ENCODE data around the gene CDKAL1.

The CDKAL1 gene

GRCh38 chr6:20885076-20885475 lies 350.8 kb downstream of the CDKAL1 start:
- no peak for TF ChIP-seq POLR2A (IDR thresholded peaks at IDR 0.05; ENCODE audit: low read depth, low read length)
- no peak for TF ChIP-seq PAX5 (IDR thresholded peaks at IDR 0.05; ENCODE audit: insufficient read depth, low read length, severe bottlenecking)
- no peak for TF ChIP-seq POU2F2 (IDR thresholded peaks at IDR 0.05; ENCODE audit: low read depth, low read length)
- TF ChIP-seq TAF1 (IDR thresholded peaks at IDR 0.05; ENCODE audit: low read depth, low read length) = no peak
- FAIRE-seq = no peak
- DNase-seq (ENCODE audit: insufficient read length, low spot score) = no peak

DNA sequence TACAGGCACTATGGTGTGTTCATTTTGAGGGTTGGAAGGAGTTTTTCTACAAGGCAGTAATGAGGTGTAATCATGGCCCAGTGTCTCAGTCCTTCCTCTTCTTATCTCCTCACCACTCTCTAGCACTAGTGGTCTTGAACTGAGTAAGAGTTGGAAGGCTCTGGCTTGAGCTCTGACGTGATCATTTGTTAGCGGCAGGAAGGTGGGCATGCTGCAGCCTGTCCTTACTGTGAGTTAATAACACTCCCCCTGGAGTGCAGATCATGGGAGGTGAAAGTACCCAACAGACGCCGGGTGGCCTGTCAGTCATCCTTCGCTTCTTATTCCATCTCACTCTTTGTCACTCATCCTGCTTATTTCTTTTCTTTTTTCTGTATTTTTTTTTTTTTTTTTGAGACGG lies 356.9 kb downstream of the CDKAL1 start:
- DNase-seq (ENCODE audit: insufficient read length, low spot score) (no peak), FAIRE-seq (no peak)
- TF ChIP-seq SPI1 (IDR thresholded peaks at IDR 0.05; ENCODE audit: low read depth, low read length) (no peak), POLR2AphosphoS5 (IDR thresholded peaks at IDR 0.05; ENCODE audit: low read depth, low read length) (no peak), POU2F2 (IDR thresholded peaks at IDR 0.05; ENCODE audit: low read depth, low read length) (no peak), POLR2A (IDR thresholded peaks at IDR 0.05; ENCODE audit: low read depth, low read length) (no peak), PAX5 (IDR thresholded peaks at IDR 0.05; ENCODE audit: insufficient read depth, low read length, severe bottlenecking) (no peak), TAF1 (IDR thresholded peaks at IDR 0.05; ENCODE audit: low read depth, low read length) (no peak)

GRCh38 chr6:20892365-20892764 lies 358.1 kb downstream of the CDKAL1 start:
- DNase-seq (ENCODE audit: insufficient read length, low spot score) (no peak), FAIRE-seq (no peak)
- TF ChIP-seq POU2F2 (IDR thresholded peaks at IDR 0.05; ENCODE audit: low read depth, low read length) (no peak), TAF1 (IDR thresholded peaks at IDR 0.05; ENCODE audit: low read depth, low read length) (no peak), SPI1 (IDR thresholded peaks at IDR 0.05; ENCODE audit: low read depth, low read length) (no peak), POLR2AphosphoS5 (IDR thresholded peaks at IDR 0.05; ENCODE audit: low read depth, low read length) (no peak), POLR2A (IDR thresholded peaks at IDR 0.05; ENCODE audit: low read depth, low read length) (no peak), PAX5 (IDR thresholded peaks at IDR 0.05; ENCODE audit: insufficient read depth, low read length, severe bottlenecking) (no peak)

- DNase-seq (ENCODE audit: insufficient read length, low spot score) = no peak
- no peak for TF ChIP-seq POLR2AphosphoS5 (IDR thresholded peaks at IDR 0.05; ENCODE audit: low read depth, low read length)
- no peak for TF ChIP-seq POLR2A (IDR thresholded peaks at IDR 0.05; ENCODE audit: low read depth, low read length)
- TF ChIP-seq PAX5 (IDR thresholded peaks at IDR 0.05; ENCODE audit: insufficient read depth, low read length, severe bottlenecking) = no peak
- TF ChIP-seq TAF1 (IDR thresholded peaks at IDR 0.05; ENCODE audit: low read depth, low read length) = no peak
- TF ChIP-seq SPI1 (IDR thresholded peaks at IDR 0.05; ENCODE audit: low read depth, low read length) = no peak
- no peak for TF ChIP-seq POU2F2 (IDR thresholded peaks at IDR 0.05; ENCODE audit: low read depth, low read length)
Observed at GRCh38 chr6:20893412-20893811, 359.2 kb downstream of the CDKAL1 start.

GRCh38 chr6:20900389-20901160 lies 366.3 kb downstream of the CDKAL1 start:
- DNase-seq (ENCODE audit: insufficient read length, low spot score) = no peak
- FAIRE-seq = peak; percentile 86

More at GRCh38 chr6:20893412-20893811, 359.2 kb downstream of the CDKAL1 start:
- no peak for FAIRE-seq

GRCh38 chr6:20905377-20905776 lies 371.1 kb downstream of the CDKAL1 start:
- TF ChIP-seq POU2F2 (IDR thresholded peaks at IDR 0.05; ENCODE audit: low read depth, low read length) = no peak
- no peak for TF ChIP-seq POLR2A (IDR thresholded peaks at IDR 0.05; ENCODE audit: low read depth, low read length)
- no peak for TF ChIP-seq POLR2AphosphoS5 (IDR thresholded peaks at IDR 0.05; ENCODE audit: low read depth, low read length)
- no peak for TF ChIP-seq PAX5 (IDR thresholded peaks at IDR 0.05; ENCODE audit: insufficient read depth, low read length, severe bottlenecking)
- TF ChIP-seq SPI1 (IDR thresholded peaks at IDR 0.05; ENCODE audit: low read depth, low read length) = no peak
- TF ChIP-seq TAF1 (IDR thresholded peaks at IDR 0.05; ENCODE audit: low read depth, low read length) = no peak
- DNase-seq (ENCODE audit: insufficient read length, low spot score) (no peak), FAIRE-seq (no peak)

More at GRCh38 chr6:20900389-20901160, 366.3 kb downstream of the CDKAL1 start:
- 0 out of 2 replicates have a peak, but pooled peaks have one; percentile 34 for TF ChIP-seq TAF1 (IDR thresholded peaks at IDR 0.05; ENCODE audit: low read depth, low read length)
- no peak for TF ChIP-seq SPI1 (IDR thresholded peaks at IDR 0.05; ENCODE audit: low read depth, low read length)
- no peak for TF ChIP-seq PAX5 (IDR thresholded peaks at IDR 0.05; ENCODE audit: insufficient read depth, low read length, severe bottlenecking)
- 0 out of 2 replicates have a peak, but pooled peaks have one; percentile 17 for TF ChIP-seq POLR2AphosphoS5 (IDR thresholded peaks at IDR 0.05; ENCODE audit: low read depth, low read length)
- 0 out of 2 replicates have a peak, but pooled peaks have one; percentile 19 for TF ChIP-seq POLR2A (IDR thresholded peaks at IDR 0.05; ENCODE audit: low read depth, low read length)
- TF ChIP-seq POU2F2 (IDR thresholded peaks at IDR 0.05; ENCODE audit: low read depth, low read length) = peak; percentile 92

- DNase-seq (ENCODE audit: insufficient read length, low spot score) = no peak
- no peak for FAIRE-seq
- no peak for TF ChIP-seq POLR2AphosphoS5 (IDR thresholded peaks at IDR 0.05; ENCODE audit: low read depth, low read length)
- no peak for TF ChIP-seq SPI1 (IDR thresholded peaks at IDR 0.05; ENCODE audit: low read depth, low read length)
- TF ChIP-seq POLR2A (IDR thresholded peaks at IDR 0.05; ENCODE audit: low read depth, low read length) = no peak
- no peak for TF ChIP-seq POU2F2 (IDR thresholded peaks at IDR 0.05; ENCODE audit: low read depth, low read length)
- TF ChIP-seq PAX5 (IDR thresholded peaks at IDR 0.05; ENCODE audit: insufficient read depth, low read length, severe bottlenecking) = no peak
- TF ChIP-seq TAF1 (IDR thresholded peaks at IDR 0.05; ENCODE audit: low read depth, low read length) = no peak
Observed at GRCh38 chr6:20906945-20907344, 372.7 kb downstream of the CDKAL1 start.

DNA sequence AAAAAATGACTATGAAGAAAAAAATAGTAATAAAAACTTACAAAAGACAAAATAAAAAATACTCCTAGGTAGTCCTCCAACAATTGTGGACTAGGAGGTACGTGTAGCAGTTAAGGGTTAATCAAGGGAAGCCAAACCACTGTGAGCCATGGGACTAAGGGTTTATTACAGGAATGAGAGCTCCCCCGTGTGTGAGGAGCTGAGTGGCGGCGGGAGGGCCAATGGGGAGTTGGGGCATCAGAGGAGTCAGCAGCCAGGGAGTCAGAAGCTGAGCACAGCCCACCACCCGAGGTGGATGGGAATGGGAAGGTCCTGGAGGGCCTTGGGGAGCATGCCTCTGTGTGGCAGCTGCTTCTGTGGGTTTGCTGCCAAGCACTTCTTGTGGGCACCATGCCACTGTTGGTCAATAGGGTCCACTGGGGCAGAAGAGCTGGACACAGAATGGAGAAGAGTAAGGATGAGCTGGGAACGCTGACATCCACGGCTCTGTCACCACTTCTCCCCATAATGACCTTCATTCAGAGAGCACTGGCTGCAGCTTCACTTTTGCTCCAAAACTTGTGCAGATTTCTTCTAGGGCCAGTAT lies 373.3 kb downstream of the CDKAL1 start:
- FAIRE-seq (no peak), DNase-seq (ENCODE audit: insufficient read length, low spot score) (no peak)
- no peak for TF ChIP-seq POU2F2 (IDR thresholded peaks at IDR 0.05; ENCODE audit: low read depth, low read length)
- no peak for TF ChIP-seq PAX5 (IDR thresholded peaks at IDR 0.05; ENCODE audit: insufficient read depth, low read length, severe bottlenecking)
- no peak for TF ChIP-seq POLR2AphosphoS5 (IDR thresholded peaks at IDR 0.05; ENCODE audit: low read depth, low read length)

GRCh38 chr6:20909621-20910020 lies 375.4 kb downstream of the CDKAL1 start:
- no peak for DNase-seq (ENCODE audit: insufficient read length, low spot score)
- TF ChIP-seq TAF1 (IDR thresholded peaks at IDR 0.05; ENCODE audit: low read depth, low read length) (no peak), PAX5 (IDR thresholded peaks at IDR 0.05; ENCODE audit: insufficient read depth, low read length, severe bottlenecking) (no peak), POU2F2 (IDR thresholded peaks at IDR 0.05; ENCODE audit: low read depth, low read length) (no peak), POLR2A (IDR thresholded peaks at IDR 0.05; ENCODE audit: low read depth, low read length) (no peak), POLR2AphosphoS5 (IDR thresholded peaks at IDR 0.05; ENCODE audit: low read depth, low read length) (no peak), SPI1 (IDR thresholded peaks at IDR 0.05; ENCODE audit: low read depth, low read length) (no peak)
- FAIRE-seq = no peak
